ENCODE data around the gene CAPN5.

CAPN5 gene

GRCh38 chr11:77156396-77157195 is 89.8 kb downstream of the CAPN5 start:
- Histone ChIP-seq H3K4me3 (no peak overlapping the region), H3K27ac (no peak overlapping the region)
- no peak for DNase-seq (ENCODE audit: low spot score)
- TF ChIP-seq, protein P1, sequence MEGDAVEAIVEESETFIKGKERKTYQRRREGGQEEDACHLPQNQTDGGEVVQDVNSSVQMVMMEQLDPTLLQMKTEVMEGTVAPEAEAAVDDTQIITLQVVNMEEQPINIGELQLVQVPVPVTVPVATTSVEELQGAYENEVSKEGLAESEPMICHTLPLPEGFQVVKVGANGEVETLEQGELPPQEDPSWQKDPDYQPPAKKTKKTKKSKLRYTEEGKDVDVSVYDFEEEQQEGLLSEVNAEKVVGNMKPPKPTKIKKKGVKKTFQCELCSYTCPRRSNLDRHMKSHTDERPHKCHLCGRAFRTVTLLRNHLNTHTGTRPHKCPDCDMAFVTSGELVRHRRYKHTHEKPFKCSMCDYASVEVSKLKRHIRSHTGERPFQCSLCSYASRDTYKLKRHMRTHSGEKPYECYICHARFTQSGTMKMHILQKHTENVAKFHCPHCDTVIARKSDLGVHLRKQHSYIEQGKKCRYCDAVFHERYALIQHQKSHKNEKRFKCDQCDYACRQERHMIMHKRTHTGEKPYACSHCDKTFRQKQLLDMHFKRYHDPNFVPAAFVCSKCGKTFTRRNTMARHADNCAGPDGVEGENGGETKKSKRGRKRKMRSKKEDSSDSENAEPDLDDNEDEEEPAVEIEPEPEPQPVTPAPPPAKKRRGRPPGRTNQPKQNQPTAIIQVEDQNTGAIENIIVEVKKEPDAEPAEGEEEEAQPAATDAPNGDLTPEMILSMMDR (IDR thresholded peaks at IDR 0.05) = no peak

DNA sequence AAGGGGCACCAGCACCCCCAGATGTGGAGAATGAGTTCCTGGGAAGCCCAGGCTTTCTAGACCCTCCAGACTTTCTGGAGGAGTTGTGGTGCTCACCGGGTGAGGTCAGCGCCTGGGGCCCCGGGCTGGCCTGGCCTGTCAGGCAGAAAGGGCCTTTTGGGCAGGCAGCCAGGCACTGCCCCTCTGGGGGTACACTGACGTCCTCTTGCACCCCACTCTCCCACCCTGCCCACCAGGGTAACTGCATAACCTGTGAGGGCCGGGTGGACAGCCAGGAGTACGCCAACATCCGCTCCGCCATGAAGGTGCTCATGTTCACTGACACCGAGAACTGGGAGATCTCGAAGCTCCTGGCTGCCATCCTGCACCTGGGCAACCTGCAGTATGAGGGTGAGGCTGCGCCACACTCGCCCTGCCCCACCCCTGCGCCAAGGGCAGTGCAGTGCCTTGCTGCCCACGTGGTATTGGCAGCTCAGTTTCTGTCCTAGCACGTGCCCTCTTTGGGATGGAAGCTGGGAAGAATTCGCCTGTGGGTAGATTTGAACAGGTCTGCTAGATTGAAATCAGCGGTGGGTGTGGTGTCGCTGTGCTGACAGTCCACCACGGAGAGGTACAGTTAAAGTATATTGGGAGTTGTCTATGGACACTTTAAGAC is 91.4 kb downstream of the CAPN5 start:
- no peak overlapping the region for H3K4me3 ChIP-seq
- TF ChIP-seq, protein P1 (IDR thresholded peaks at IDR 0.05) = no peak
- DNase-seq (ENCODE audit: low spot score) = no peak

GRCh38 chr11:77159219-77159936 is 92.6 kb downstream of the CAPN5 start:
- DNase-seq (ENCODE audit: low spot score) = no peak
- TF ChIP-seq, protein P1 (IDR thresholded peaks at IDR 0.05) = no peak

More for the DNA sequence above, 91.4 kb downstream of the CAPN5 start:
- H3K27ac ChIP-seq = no peak overlapping the region

DNA sequence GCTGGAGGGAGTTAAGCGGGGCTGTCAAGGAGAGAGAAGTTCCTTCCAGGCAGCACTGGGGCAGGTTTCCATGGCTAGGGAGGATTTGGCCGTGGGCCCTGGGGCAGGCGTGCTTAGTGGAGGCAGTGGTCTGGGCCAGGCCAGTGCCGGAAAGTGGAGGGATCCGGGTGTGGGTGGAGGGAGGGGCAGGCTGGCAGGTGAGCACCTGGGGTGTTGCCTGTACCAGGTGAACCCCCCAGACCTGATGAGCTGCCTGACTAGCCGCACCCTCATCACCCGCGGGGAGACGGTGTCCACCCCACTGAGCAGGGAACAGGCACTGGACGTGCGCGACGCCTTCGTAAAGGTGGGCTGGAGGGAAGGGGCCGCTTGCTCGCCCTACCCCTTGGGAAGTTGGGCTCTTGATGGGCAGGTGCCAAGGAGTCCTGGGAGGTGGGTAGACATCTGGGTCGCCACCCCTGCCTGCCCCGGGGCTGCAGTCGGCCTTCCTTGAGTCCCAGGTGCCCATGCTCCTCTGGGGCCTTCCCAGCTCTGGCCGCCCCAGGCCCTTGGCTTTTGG is 93.2 kb downstream of the CAPN5 start:
- H3K4me3 ChIP-seq = no peak overlapping the region
- no peak overlapping the region for H3K27ac ChIP-seq
- TF ChIP-seq, protein P1 (IDR thresholded peaks at IDR 0.05) = no peak

More at GRCh38 chr11:77159219-77159936, 92.6 kb downstream of the CAPN5 start:
- Histone ChIP-seq H3K4me3 (no peak overlapping the region), H3K27ac (no peak overlapping the region)

DNA sequence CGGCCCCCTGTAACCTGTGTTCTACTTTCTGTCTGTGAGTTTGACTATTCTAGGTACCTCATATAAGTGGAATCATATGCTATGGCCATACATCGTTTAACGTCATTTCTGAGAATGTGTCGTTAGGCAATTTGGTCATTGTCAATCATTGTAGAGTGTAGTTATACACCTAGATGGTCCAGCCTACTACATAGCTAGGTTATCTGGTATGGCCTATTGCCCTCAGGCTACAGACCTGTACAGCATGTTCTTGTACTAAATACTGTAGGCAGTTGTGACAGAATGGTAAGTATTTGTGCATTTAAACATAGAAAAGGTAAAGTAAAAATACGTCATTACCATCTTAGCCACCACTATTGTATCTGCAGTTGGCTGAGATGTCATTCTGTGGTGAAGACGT is 96.5 kb downstream of the CAPN5 start:
- H3K27ac ChIP-seq = no peak overlapping the region
- no peak overlapping the region for H3K4me3 ChIP-seq
- TF ChIP-seq, protein P1 (IDR thresholded peaks at IDR 0.05) = no peak
- DNase-seq (ENCODE audit: low spot score) = no peak

More for the DNA sequence above, 93.2 kb downstream of the CAPN5 start:
- no peak for DNase-seq (ENCODE audit: low spot score)

GRCh38 chr11:77165066-77165465 is 98.3 kb downstream of the CAPN5 start:
- TF ChIP-seq, protein P1 (IDR thresholded peaks at IDR 0.05) = no peak
- H3K4me3 ChIP-seq = no peak overlapping the region
- H3K27ac ChIP-seq = no peak overlapping the region
- DNase-seq (ENCODE audit: low spot score) = no peak
